SH-SY5Y (cell line): Measurements from ENCODE around the gene CENPO.

ENCODE experiments used
- GATA2 ChIP-seq: IDR thresholded peaks from 2 replicates; pipeline ENCODE4 v1.6.1; 2011; ENCODE audit warnings: mild to moderate bottlenecking, low read depth, low read length
- GATA3 ChIP-seq: IDR thresholded peaks from 2 replicates; pipeline ENCODE4 v1.6.1; 2011; ENCODE audit warnings: low read depth, mild to moderate bottlenecking, low read length, moderate library complexity

GRCh38 chr2:24857746-24858145, 64.5 kb downstream of the CENPO start:
- TF ChIP-seq GATA3 (no peak), GATA2 (no peak)
